Fibroblast of lung (primary cell): ENCODE results near the gene ZNF804A. TPM values are rescaled to one million over a fixed set of nuclear protein-coding genes. Genes with fewer than 3 reads are reported as not detected.

Source experiments
- DNase-seq, 2 donors: peaks; one replicate each; pipeline versions ENCODE4 v3.0.0 to v3.0.0-alpha.2; 2010; ENCODE audit warnings: low read depth in 2 of 2
- H2AFZ ChIP-seq: 2 replicates; pipeline ENCODE4 v1.5.1; 2012; ENCODE audit warnings: low read length, control low read depth, inconsistent platforms
- H3K27ac ChIP-seq: 2 replicates; pipeline ENCODE4 v1.5.1; 2011; ENCODE audit warnings: low read length, control low read depth; ENCODE audit not compliant: insufficient read depth
- H3K27me3 ChIP-seq: 2 replicates; pipeline ENCODE4 v1.5.1; 2011; ENCODE audit warnings: mild to moderate bottlenecking, low read length; ENCODE audit not compliant: control insufficient read depth, insufficient read depth
- H3K36me3 ChIP-seq: 2 replicates; pipeline ENCODE4 v1.5.1; 2011; ENCODE audit warnings: low read length; ENCODE audit not compliant: control insufficient read depth, insufficient read depth
- H3K4me1 ChIP-seq: 2 replicates; pipeline ENCODE4 v1.5.1; 2011; ENCODE audit warnings: low read length; ENCODE audit not compliant: control insufficient read depth, insufficient read depth; ENCODE audit errors: extremely low read depth
- H3K4me2 ChIP-seq: 2 replicates; pipeline ENCODE4 v1.5.1; 2011; ENCODE audit warnings: low read length, control low read depth; ENCODE audit not compliant: insufficient read depth; ENCODE audit errors: extremely low read depth
- H3K4me3 ChIP-seq, 4 experiments: fragments of 200-600 bp in 1 of 4; sonication (generic) in 1 of 4; replicated peaks in 1 of 4; 2 replicates each; pipeline ENCODE4 v1.5.1; 2011 to 2016; ENCODE audit warnings: low read length in 4 of 4, low read depth in 3 of 4, mild to moderate bottlenecking in 3 of 4, control low read depth in 2 of 4, inconsistent platforms in 1 of 4, mixed read lengths in 1 of 4; ENCODE audit not compliant: insufficient read depth in 1 of 4; ENCODE audit errors: control extremely low read depth in 1 of 4
- H3K79me2 ChIP-seq: 2 replicates; pipeline ENCODE4 v1.5.1; 2012; ENCODE audit warnings: mild to moderate bottlenecking, low read length, inconsistent platforms; ENCODE audit not compliant: control insufficient read depth, insufficient read depth
- H3K9ac ChIP-seq: 2 replicates; pipeline ENCODE4 v1.5.1; 2011; ENCODE audit warnings: mild to moderate bottlenecking, low read length, control low read depth; ENCODE audit not compliant: insufficient read depth
- H3K9me3 ChIP-seq: 2 replicates; pipeline ENCODE4 v1.5.1; 2012; ENCODE audit warnings: low read depth, low read length; ENCODE audit not compliant: control insufficient read depth, insufficient read depth
- H4K20me1 ChIP-seq: 2 replicates; pipeline ENCODE4 v1.5.1; 2011; ENCODE audit warnings: low read length; ENCODE audit not compliant: control insufficient read depth, insufficient read depth; ENCODE audit errors: extremely low read depth
- EZH2 ChIP-seq: IDR thresholded peaks from 2 replicates; pipeline ENCODE4 v1.5.1; 2012; ENCODE audit warnings: low read length, control low read depth, mild to moderate bottlenecking; ENCODE audit errors: missing control alignments
- polyA plus RNA-seq, 2 donors: library from polyadenylated mRNA; depleted of rRNA in 1 of 2; stranded (reverse) in 1 of 2; unstranded in 1 of 2; fragments of >200 nt; gene quantifications; 2 replicates each; pipeline ENCODE4 v1.2.1, GENCODE V29; 2011 to 2012; ENCODE audit warnings: missing spikeins in 1 of 2
- total RNA-seq: library from RNA; depleted of rRNA; stranded (reverse); fragments of >200 nt; gene quantifications from 2 replicates; pipeline ENCODE4 v1.2.1, GENCODE V29; 2014
- TF ChIP-seq, protein P1 (sequence below), 2 donors: IDR thresholded peaks in 1 of 2; conservative IDR thresholded peaks in 1 of 2; 1 replicate in 1 of 2; 2 replicates in 1 of 2; pipeline ENCODE4 v1.5.1; 2011 to 2012; ENCODE audit warnings: low read length in 2 of 2, control low read depth in 1 of 2, inconsistent platforms in 1 of 2, low read depth in 1 of 2, mild to moderate bottlenecking in 1 of 2

Gene ZNF804A
- total and polyA plus RNA-seq, 2 donors (not counting 1 experiment from before 2014, with no cell fraction given): 3.0 to 6.9 TPM

- DNase-seq: no peak
- Histone ChIP-seq H3K9ac (no peak overlapping the region), H3K27ac (no peak overlapping the region), H2AFZ (no peak overlapping the region), H3K4me3 (no peak overlapping the region), H3K79me2 (no peaks in the 10 kb centered on the region), H3K27me3 (no peaks in the 10 kb centered on the region), H3K36me3 (no peaks in the 10 kb centered on the region), H3K4me2 (no peak overlapping the region), H4K20me1 (no peaks in the 10 kb centered on the region), H3K4me1 (no peaks in the 10 kb centered on the region), H3K9me3 (no peaks in the 10 kb centered on the region)
- TF ChIP-seq EZH2: no peak
- TF ChIP-seq, protein P1, sequence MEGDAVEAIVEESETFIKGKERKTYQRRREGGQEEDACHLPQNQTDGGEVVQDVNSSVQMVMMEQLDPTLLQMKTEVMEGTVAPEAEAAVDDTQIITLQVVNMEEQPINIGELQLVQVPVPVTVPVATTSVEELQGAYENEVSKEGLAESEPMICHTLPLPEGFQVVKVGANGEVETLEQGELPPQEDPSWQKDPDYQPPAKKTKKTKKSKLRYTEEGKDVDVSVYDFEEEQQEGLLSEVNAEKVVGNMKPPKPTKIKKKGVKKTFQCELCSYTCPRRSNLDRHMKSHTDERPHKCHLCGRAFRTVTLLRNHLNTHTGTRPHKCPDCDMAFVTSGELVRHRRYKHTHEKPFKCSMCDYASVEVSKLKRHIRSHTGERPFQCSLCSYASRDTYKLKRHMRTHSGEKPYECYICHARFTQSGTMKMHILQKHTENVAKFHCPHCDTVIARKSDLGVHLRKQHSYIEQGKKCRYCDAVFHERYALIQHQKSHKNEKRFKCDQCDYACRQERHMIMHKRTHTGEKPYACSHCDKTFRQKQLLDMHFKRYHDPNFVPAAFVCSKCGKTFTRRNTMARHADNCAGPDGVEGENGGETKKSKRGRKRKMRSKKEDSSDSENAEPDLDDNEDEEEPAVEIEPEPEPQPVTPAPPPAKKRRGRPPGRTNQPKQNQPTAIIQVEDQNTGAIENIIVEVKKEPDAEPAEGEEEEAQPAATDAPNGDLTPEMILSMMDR (conservative IDR thresholded peaks at IDR 0.05 in 1 of 2, IDR thresholded peaks at IDR 0.05 in 1 of 2; ENCODE audit: low read depth in 1 of 2, low read length in 2 of 2): no peak
Measured at GRCh38 chr2:184681642-184682321, 83.5 kb downstream of the ZNF804A start.

DNA sequence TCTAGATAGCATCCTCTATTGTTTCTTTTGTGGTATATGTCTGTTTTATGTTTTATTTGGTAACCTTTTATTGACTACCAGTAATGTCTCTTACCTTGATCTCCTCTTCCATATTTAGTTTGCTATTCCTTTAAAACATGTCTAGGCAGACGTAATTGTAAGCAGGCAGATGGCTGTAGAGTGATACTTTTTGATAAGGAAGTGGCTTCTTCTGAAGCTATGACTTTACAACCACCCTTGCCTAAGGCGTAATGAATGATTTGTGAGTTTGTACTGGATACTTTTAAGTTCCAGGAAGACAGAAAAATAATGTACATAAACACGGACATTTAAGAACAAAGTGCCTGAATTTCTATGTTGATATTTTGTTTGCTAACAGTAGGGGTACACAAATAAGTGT is 85.6 kb downstream of the ZNF804A start:
- Histone ChIP-seq H3K4me2 (no peak overlapping the region), H2AFZ (no peak overlapping the region), H3K27me3 (no peaks in the 10 kb centered on the region), H3K9ac (no peak overlapping the region), H3K4me1 (no peaks in the 10 kb centered on the region), H3K36me3 (no peaks in the 10 kb centered on the region), H3K79me2 (no peaks in the 10 kb centered on the region), H3K4me3 (no peak overlapping the region), H3K27ac (no peak overlapping the region), H3K9me3 (no peaks in the 10 kb centered on the region), H4K20me1 (no peaks in the 10 kb centered on the region)
- DNase-seq: no peak
- TF ChIP-seq, protein P1 (conservative IDR thresholded peaks at IDR 0.05 in 1 of 2, IDR thresholded peaks at IDR 0.05 in 1 of 2; ENCODE audit: low read depth in 1 of 2, low read length in 2 of 2): no peak
- TF ChIP-seq EZH2: no peak

- Histone ChIP-seq H3K9me3 (no peaks in the 10 kb centered on the region), H4K20me1 (no peaks in the 10 kb centered on the region), H3K4me3 (no peak overlapping the region), H3K9ac (no peak overlapping the region), H3K4me1 (no peaks in the 10 kb centered on the region), H3K4me2 (no peak overlapping the region), H3K27me3 (no peaks in the 10 kb centered on the region), H2AFZ (no peak overlapping the region), H3K79me2 (no peaks in the 10 kb centered on the region), H3K27ac (no peak overlapping the region), H3K36me3 (no peaks in the 10 kb centered on the region)
- TF ChIP-seq, protein P1 (conservative IDR thresholded peaks at IDR 0.05 in 1 of 2, IDR thresholded peaks at IDR 0.05 in 1 of 2; ENCODE audit: low read depth in 1 of 2, low read length in 2 of 2): no peak
- no peak for TF ChIP-seq EZH2
- DNase-seq: peak; percentile 12 to 67
Measured at GRCh38 chr2:184685999-184686841, 87.9 kb downstream of the ZNF804A start.
